Activated effector memory CD4-positive, alpha-beta T cell treated with anti-CD3 and anti-CD28 coated beads, Interleukin-2, amount 50 U/mL, for 16 hours (primary cell): ENCODE results near the gene PRPF40B.
"Not testable (repeated sequence)": the region's sequence is repeated elsewhere in the genome, so short reads cannot be mapped to it uniquely, and the experiment has no call there.

Experiments used
- DNase-seq: peaks from one replicate; pipeline ENCODE4 v3.0.0-alpha.2; 2020

The PRPF40B gene

DNA sequence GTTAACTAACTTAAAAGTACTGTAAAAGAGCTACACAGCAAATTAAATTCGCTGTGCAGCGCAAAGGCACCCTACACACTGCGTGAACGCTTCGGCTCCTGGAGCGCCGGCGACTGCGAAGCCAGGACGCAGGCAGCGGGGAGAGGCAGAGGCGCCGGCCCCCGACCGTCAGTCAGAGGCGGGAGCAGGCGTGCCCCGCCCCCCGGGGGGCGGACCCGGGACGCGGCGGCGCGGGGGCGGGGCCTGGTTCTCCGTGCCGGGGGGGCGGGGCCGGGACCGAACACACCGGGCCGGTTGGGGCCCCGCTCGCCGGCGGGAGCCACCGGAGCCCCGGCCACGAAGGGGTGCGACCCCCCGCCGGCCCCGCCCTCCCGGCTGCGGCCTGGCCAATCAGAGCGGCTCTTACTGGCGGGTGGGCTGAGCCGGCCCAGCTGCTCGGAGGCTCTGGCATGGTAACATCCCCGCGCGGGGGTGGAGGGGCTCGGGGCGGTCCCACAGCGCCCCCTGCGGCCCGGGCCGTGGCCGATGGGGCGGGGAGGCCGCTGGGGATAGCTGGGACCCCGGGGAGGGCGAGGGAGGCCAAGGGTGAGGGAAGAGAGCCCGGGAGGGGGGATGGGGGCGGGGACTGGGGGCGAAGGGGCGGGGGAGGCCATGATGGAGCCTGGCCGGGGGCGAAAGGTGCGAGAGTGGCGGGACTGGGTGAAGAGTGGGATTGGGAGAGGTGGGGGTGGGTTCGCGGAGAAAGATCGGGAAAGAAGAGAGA is at the start of gene PRPF40B:
PRPF40B (plus strand) TSS at position 420 of the 763 bp plus-strand sequence; CDS start at position 450, 30 bp downstream.
- peak; percentile 94 for DNase-seq

DNA sequence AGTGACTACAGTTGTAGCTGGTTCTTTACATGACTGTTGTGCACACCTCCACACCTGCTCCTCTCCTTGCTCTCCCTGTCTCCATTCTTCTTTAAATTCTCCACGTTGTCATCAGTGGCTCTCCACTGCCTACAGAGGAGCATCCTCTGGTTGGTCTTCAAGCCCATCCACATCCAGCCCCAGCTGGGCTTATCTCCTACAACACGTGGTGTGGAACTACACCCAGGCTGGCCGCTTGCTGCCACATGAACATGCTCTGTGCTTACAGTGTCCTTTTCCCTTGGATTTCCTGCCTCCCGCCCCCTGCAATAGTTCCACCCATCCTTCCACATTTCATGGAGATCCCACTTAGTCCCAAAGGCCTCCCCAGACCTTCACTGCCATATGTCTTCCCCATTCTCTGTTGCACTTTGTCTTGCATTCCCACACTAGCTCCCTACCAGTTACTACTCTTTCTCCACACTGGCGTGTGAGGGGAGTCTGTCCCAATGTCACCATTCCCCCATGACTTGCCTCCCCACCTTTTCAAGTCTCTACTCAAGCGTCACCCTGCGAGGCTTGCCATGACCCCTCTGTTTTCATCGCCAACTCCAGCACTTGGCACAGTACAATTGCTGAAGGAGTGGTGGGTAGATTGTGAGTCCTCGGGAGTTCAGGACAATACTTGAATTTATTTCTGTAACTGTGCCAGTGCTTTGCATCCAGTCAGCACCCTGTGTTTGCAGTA is 45.6 kb upstream of the PRPF40B start:
- DNase-seq: no peak

DNA sequence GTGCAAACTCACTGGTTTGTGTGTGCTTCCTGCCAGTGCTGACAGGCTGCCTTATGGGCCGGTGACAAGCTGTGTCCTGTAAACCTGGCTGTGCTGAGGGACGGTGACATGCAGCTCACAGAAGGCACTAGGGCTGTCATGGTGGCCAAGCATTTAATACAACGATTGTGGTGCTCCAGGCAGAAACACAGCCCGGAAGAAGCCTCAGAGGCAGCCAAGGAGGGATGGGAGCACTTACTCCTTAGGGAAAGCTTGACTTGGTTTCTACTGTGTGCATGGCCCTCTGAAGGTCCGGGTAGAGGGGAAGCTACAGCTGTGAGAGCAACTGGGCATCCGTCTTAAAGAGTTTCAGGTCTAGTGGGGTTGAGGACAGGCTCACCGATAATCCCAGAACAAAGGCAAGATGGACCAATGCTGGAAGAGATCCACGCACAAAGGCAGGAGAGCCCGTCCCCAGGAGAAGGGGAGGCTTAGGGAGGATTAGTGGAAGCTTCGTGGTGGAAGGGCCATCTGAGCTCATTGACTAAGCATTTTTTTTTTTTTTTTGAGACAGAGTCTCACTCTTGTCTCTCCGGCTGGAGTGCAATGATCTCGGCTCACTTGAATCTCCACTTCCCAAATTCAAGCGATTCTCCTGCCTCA is 44.8 kb upstream of the PRPF40B start:
- DNase-seq: no peak

DNA sequence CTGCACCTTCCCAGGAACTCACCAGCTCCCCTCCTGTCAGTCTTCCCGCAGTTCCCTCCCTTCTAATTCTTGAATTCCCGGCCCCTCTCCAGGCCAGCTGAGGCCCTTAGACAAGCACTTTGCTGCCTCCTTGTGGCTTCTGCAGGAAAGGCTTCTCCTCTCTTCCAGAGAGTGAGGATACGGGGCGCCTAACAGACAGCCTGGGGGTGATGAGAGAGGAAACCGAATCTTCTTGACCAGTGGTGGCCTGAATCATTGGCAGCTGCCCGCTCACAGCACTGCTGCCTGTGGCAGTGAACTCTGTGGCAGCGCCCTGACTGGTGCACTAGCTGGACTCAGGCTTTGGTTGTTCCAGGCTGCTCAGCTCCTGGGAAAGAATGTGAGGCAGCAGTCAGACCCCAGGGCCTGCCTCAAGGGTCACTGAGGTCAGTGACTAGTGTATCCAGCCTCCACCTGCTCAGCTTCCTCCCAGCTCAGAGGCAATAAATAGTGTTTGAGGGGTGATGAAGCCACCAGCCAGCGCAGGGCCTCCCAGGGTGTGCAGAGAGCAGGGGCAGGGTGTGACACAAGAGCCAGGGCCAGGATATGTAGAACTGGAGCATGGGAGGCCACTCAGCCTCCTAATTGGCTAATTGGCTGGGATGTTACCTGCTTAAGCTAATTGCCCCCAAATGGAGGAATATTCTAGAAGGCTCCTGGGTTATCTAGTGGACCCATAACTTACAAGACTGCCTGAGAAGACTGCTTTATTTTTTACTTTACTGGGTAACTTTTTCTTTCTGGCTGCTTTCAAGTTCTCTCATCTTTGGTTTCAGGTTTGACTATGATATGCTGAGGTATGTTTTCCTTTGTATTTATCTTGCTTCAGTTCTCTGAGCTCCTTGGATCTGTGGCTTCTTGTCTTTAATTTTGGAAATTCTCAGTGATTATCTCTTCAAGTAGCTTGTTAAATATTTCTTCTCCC is 42.5 kb upstream of the PRPF40B start:
- DNase-seq: peak; percentile 76

DNA sequence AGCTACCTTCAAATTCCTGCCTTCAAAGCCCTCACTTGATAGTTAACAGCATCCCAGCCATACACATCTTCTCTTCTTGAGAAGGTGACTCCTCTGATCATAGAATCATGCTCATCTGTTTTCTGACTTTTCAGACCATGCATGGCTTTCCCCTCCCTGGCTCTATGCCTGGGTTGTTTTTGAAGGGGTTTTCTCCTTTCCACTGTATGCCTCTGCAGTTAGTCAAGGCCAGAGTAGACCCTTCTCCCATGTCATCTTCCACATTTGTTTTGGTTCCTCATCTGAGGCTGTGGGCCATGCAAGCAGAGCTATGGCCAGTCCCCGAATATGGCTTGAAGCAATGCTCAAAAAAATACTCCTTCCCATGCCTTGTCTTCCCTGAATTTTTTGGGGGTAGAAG is 41.2 kb upstream of the PRPF40B start:
- no peak for DNase-seq

DNA sequence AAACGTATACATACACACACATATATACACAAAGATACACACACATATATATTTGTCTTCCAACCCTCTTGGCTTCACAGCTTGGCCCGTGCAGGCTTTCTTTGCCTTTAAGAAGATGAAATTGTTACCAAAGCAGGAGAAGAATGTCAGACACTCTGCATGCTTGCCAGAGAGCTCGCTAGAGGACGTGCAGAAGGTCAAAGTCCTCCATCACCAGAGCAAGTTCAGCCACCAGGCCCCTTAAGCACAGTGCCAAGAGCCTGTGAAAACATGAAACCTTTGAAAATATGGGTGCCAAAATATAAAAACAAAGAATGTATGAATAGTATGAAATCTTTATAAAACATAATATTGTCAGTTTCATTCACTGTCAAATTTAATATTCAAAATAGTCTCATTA is 40.5 kb upstream of the PRPF40B start:
- no peak for DNase-seq

DNA sequence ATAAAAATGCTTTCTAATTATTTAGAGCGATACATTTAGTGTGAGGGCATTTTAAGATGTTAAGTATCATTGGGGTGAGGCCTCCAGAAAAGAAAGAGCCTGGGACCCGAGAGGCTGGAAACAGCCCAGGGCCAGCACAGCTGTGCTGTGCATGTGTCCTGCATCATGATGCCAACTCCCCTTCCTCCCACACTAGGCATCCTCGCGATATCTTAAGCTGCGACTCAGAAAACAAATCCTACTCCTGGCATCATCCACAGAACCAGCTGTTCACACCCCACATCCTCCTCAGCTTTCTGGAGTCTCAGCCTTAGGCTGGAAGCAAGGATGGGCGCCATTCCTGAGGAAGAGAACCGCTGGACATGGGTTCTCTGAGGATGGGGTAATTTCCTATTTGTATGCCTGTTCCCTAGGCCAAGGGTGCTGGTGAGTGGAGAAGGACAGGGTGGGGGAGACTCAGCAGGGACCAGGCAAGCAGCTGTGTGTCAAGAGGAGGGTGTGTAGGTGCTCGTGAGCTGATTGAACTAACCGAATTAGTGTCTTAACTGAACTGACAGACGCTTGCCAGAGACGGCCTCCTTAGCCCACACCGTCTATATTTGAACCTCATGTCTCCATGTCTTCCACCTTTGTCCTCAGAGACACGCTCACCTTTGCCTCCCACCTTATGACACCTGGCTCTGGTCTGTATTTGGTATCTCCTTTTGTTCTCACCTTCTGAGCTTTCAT is 39.8 kb upstream of the PRPF40B start:
- DNase-seq: no peak

DNA sequence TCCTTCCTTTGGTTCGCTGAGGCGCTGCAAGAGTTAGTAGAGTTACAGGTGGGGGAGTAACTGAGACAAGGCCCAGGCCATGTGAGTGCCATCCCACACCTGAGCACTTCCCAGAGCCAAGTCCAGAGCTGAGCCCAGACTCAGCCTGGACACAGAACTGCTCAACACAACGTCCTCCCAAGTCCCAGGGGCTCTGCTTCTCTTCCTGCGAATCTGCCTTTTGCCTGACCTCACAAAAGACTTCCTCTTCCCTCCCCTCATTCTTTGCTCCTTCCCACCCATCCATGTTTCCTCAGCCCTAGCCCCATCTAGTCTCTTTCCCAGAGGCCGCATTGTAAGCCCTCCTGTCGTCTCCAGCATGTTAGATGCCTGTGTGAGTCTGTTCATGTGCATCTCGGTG is 38.8 kb upstream of the PRPF40B start:
- no peak for DNase-seq

DNA sequence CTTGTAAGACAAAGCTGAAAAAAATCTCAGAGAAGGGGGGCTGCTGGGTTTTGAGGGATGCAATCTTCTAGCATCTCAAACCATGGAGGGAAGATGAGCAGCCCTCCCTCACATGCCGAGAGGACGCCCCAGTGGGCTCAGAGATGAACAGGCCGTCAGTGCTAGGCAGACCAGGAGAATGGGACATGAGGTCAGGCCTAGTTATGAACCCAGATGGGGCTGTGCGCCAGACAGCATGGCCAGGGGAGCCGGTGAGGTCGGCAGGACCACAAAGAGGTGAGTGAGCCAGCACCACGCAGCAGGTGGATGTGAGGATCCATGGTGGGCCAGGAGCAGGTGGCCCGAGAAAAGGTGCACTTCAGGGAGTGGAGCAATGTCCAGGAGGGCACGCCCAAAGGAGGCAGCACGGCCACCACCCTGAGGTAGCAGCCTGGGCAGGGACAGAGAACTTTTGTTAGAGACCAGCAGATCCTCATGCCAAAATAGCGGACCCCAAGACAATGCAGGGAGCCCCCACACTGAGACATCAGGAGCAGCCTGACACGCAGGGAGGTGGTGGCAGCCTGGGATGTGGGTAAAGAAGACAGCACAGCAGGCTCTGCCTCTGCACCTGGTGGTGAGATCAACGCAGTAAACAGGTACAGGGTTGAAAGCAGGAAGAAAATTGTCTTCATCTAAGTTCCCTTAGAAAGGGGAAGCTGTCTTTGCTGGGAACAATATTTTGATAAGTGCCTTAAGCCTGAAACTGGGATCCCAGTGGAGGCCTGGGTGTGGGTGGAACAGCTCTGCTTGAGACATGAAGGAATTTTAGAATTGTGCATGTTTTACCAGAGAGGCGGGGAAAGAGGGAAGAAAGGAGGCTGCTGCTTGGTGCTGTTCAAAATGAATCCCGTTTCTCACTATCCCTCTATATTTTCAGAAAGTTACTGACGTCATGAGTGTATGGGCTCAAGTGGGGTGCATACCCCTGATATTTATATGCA is 37.6 kb upstream of the PRPF40B start:
- DNase-seq: no peak

DNA sequence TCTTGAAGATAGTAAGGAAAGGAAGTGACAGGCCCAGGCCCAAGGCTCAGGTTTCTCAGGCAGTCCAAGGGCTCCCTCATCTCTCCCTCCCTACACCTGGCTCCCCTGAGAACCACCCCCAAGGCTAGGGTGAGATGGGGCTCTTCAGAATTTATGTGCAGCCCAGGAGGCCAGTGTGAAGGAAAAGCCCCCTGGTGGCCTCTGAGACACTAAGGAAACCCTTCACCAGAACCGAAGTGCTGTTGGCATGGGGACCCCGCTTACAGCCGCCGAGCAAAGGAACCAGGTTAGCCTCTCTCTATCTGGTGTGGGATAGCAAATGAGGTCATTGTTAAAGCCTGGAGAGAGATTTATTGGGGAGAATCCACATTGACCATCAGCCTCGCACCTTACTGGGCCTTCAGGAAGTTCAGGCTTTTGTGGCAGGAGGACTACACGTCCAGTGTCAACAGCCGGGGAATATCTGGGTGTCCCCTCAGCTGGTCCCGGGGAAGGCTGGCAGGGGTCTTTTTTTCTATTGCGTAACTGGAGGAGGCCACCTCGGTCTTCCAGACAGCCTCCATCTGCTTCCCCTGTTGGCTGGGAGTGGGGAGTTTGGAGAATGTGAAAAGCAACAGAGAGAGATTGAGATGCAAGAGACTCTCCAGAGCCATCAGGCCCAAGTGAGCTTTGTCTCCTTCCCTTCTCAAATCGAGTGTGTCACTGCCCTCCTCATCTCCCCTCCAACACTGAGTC is 36.0 kb upstream of the PRPF40B start:
- no peak for DNase-seq

DNA sequence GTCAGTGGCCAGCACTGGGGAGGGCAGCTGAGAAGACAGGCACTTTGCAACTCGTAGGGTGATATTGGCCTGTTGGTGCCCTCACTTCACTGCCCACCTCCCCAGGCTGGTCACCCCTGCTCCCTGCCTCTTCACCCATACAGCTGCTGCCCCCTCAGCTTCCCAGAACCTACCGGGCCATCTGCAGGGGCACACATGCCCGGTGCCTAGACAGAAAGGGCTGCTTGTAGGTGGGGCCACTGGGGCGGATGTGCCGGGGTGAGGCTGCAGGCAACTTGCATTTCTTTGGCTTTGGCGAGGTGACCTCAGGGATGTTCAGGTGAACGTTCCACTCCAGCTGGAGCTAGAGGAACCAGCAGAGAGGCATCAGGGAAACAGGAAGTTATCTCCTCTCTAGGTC is 35.1 kb upstream of the PRPF40B start:
- no peak for DNase-seq

DNA sequence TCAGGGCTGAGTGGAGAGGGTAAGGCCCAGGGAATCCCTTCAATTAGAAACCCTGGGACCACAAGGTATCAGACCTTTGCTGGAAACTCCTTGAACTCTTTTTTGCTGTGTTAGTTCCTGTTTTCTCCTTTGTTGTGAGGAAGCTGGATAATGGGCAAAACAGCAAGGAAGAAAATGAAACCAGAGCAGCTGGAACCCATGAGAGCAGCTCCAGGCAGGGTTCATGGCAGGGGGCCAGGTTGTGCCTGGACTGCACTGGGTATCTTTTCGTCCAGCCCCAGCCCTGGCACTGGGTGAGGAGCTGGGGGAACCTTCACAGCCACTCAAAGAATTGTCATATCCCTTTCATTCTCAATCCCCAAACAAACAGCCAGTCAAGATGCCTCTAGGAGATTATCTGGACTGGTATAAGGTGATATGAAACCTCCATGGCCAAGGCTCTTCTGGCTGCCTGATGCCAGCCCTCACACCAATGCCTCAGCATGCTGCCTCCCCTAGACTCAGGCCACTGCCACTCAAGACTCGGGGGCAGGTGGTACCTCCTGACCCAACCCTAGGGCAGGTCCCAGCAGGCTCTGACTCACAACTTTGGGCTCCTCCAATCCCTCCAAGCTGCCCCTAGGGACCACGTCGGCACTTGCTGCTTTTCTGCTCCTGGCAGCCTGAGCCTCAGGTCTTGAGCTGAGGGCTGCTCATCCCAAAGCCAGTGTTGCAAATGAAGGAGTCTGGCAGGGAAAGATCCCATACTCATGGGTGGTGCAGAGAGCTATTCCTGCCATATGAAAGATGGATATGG is 34.4 kb upstream of the PRPF40B start:
- no peak for DNase-seq

DNA sequence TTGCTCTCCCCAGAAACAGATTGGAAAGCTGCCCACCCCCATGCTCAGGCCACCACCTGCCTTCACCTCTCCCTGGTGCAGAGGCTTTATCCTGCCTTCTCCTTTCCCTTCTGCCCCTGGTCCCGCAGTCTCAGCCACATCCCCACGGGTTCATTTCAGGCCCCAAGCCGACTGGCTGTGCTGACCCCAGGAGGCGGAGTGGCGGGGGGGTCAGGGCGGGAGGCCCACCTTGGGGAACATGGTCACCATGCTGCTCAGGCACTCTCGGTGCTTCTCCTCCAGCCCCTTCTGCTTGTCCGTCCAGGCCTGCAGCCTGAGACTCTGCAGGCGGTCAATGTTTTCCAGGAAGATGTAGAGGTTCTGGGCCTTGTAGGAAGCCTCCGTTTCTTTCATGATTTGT is 24.8 kb upstream of the PRPF40B start:
- DNase-seq: no peak

DNA sequence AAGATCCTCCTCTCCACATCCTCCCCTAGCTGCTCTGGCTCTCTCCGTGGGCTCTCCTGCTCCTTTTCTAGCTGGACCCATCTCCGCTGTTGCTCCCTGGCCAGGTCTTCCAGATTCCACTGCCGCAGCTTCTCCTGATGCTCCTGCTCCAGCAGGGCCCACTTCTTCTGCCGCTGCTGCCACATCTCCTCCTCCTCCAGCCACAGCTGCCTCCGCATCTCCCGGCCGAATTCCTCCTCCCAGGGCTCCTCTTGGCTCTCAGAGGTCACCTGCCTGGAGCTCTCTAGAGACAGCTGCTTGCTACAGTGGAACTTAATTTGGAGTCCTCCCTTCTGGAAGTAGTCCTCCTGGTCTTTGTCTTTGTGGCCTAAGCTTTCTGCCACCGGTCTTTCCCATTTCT is 23.4 kb upstream of the PRPF40B start:
- DNase-seq: no peak

DNA sequence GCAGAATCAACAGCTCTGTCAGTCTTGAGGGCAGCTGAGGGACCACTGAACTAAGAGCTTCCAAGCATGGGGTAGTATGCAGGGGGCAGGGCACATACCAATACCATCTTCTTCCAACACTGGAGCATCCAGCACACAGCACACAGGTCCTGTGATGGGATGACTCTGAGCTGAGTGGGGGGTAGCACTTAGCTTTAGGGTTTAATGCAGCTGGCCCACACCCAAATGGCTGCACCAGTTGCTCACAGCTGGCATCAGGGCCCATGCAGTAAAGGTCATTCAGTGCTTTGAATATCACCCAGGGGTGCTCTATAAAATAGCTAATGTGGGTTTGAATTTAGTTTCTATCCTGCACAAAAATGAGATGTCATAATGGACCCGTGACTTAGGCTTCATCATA is 19.6 kb upstream of the PRPF40B start:
- no peak for DNase-seq

DNA sequence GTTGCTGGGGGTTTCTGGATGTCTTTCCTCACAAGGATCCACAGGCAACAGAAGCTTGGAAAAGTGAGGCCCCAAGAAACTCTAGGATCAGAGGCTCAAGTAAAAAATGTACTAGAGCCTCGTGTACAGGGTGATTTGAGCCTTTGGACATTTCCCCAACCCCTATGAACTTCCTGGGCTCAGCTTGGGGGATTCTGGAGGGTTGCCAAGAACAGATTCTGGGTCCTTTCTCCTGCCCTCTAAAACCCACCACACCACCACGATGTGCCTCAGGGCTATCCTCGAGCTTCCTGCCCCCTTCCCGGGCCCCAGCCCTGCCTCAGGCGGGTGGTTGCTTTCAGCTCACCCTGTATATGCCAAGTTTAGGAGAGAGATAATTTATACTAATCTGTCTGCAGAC is 18.5 kb upstream of the PRPF40B start:
- DNase-seq: no peak

DNA sequence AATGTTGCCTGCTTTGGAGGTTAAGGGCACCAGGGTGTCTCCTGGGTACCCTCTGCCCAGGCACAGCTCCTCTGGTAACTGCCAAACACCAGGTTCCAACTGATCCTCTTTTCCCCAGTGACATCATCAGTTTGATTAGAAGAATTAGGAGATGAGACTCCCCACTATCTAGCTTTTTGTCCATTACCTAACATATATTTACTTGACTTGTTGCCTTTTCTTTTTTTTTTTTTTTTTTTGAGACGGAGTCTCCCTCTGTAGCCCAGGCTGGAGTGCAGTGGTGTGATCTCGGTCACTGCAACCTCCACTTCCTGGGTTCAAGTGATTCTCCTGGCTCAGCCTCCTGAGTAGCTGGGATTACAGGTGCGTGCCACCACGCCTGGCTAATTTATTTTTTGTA is 17.8 kb upstream of the PRPF40B start, which contains the start of gene FAM186B:
FAM186B (minus strand) TSS at position 101 of the 400 bp plus-strand sequence. CDS start 162 bp downstream, outside the sequence.
- not testable (repeated sequence) for DNase-seq

DNA sequence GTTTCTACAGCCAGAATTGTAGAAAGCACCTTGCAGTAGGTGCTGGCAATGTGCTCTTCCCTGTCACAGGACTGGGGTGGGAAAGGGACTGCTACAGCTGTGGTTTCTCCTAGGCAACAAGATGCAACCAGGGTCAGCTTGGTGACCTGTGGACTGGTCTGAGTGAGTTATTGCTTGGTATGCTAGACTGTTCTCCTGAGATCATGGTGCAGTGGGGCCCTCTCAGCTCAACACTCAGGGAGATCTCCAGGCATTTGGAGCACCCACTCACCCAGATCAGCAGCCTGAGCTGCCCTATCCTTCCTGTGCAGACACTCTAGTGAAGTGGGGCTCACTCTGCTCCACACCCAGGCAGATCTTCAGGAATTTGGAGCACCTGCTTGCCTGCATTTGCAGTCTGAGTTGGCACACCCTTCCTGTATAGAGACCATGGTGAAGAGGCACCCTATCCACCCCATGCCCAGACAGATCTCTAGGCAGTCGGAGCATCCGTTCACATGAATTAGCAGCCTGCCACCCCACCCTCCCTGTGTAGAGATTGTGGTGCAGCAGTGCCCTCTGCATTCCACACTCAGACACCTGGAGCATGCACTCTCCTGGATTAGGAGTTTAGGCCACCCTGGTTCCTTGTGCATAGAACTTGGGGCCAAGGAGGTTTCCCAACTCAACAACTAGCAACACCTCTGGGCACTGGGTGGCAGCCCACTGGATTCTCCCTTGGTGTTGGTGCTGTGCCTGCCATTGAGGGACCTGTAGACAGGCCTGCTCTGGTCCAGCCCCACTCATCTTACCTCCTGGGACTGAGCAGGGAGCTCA is 14.1 kb upstream of the PRPF40B start:
- no peak for DNase-seq
